OCI-LY1 (cell line): ENCODE data around the gene XRCC1.

Experiments used
- H2AFZ ChIP-seq: fragments of 200-600 bp; sonication (generic), shearing (Covaris generic); 2 replicates; pipeline ENCODE4 v1.6.0; 2014; ENCODE audit warnings: antibody characterized with exemption, mild to moderate bottlenecking, low read length
- H3F3A ChIP-seq: fragments of 200-600 bp; sonication (generic), shearing (Covaris generic); 2 replicates; pipeline ENCODE4 v1.6.0; 2014; ENCODE audit warnings: mild to moderate bottlenecking, antibody characterized with exemption, low read length, moderate library complexity; ENCODE audit not compliant: insufficient read depth
- H3K27ac ChIP-seq: fragments of 200-600 bp; sonication (generic); 2 replicates; pipeline ENCODE4 v1.5.1; 2014; ENCODE audit warnings: low read length, mixed run types, mild to moderate bottlenecking, low read depth; ENCODE audit not compliant: poor library complexity, severe bottlenecking
- H3K27me3 ChIP-seq: fragments of 200-600 bp; sonication (generic); 2 replicates; pipeline ENCODE4 v1.6.0; 2014; ENCODE audit warnings: antibody characterized with exemption, mild to moderate bottlenecking, low read length, moderate library complexity; ENCODE audit not compliant: insufficient read depth
- H3K36me3 ChIP-seq: fragments of 200-600 bp; sonication (generic); 2 replicates; pipeline ENCODE4 v1.6.1; 2014; ENCODE audit warnings: mild to moderate bottlenecking, antibody characterized with exemption, low read length, moderate library complexity, mixed read lengths; ENCODE audit not compliant: insufficient read depth
- H3K4me1 ChIP-seq: fragments of 200-600 bp; sonication (generic); 2 replicates; pipeline ENCODE4 v1.5.1; 2014; ENCODE audit warnings: mild to moderate bottlenecking, low read length, moderate library complexity; ENCODE audit not compliant: insufficient read depth, severe bottlenecking
- H3K4me2 ChIP-seq: fragments of 200-600 bp; sonication (generic), shearing (Covaris generic); 2 replicates; pipeline ENCODE4 v1.6.1; 2014; ENCODE audit warnings: low read length
- H3K4me3 ChIP-seq: fragments of 200-600 bp; sonication (generic); 2 replicates; pipeline ENCODE4 v1.5.1; 2014; ENCODE audit warnings: low read length, low read depth, mild to moderate bottlenecking, mixed read lengths; ENCODE audit not compliant: poor library complexity, severe bottlenecking
- H3K79me2 ChIP-seq: fragments of 200-600 bp; shearing (Covaris generic); 2 replicates; pipeline ENCODE4 v1.6.1; 2016; ENCODE audit warnings: mixed run types, low read length, mixed read lengths; ENCODE audit not compliant: insufficient read depth
- H3K9ac ChIP-seq: fragments of 200-600 bp; sonication (generic), shearing (Covaris generic); 2 replicates; pipeline ENCODE4 v1.6.1; 2014; ENCODE audit warnings: mild to moderate bottlenecking, low read length, mixed read lengths
- H3K9me2 ChIP-seq: fragments of 200-600 bp; sonication (generic), shearing (Covaris generic); 2 replicates; pipeline ENCODE4 v1.6.1; 2014; ENCODE audit warnings: low read depth, mild to moderate bottlenecking, low read length, mixed read lengths
- H3K9me3 ChIP-seq: fragments of 200-600 bp; shearing (Covaris generic); 2 replicates; pipeline ENCODE4 v1.6.1; 2014; ENCODE audit warnings: low read length, mixed read lengths
- H4K20me1 ChIP-seq: fragments of 200-600 bp; sonication (generic), shearing (Covaris generic); 2 replicates; pipeline ENCODE4 v1.6.0; 2016; ENCODE audit warnings: mild to moderate bottlenecking, low read length; ENCODE audit not compliant: insufficient read depth
- EZH2 ChIP-seq: fragments of 200-600 bp; sonication (generic), shearing (Covaris generic); IDR thresholded peaks from 2 replicates; pipeline ENCODE4 v1.8.0; 2017; ENCODE audit warnings: borderline replicate concordance, mixed run types, mild to moderate bottlenecking, antibody characterized with exemption, low read length, moderate library complexity, mixed read lengths
- TF ChIP-seq, protein P1 (sequence below): fragments of 200-600 bp; sonication (generic), shearing (Covaris generic); IDR thresholded peaks from 2 replicates; pipeline ENCODE4 v1.5.1; 2017; ENCODE audit warnings: mild to moderate bottlenecking, antibody characterized with exemption, low read length, moderate library complexity, mixed read lengths

The XRCC1 gene

DNA sequence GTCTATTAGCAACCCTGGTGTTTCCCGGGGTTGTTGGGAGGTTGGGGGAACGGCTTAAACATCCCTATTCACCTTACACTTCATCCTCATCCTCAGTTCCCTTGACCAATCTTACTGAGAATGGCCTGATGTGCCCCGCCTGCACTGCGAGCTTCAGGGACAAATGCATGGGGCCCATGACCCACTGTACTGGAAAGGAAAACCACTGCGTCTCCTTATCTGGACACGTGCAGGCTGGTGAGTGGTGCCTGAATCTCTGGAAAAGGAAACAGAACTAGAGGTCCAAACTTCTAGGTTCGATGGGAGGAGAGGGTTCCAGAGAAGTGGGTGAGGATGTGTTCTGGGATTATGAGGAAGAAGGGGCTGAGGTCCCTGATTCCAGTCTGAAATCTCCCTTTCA is 6.1 kb upstream of the XRCC1 start:
- no peaks in the 10 kb centered on the region for H3K9me3 ChIP-seq
- H3K27ac ChIP-seq: no peak overlapping the region
- H3K79me2 ChIP-seq: no peaks in the 10 kb centered on the region
- no peaks in the 10 kb centered on the region for H3K36me3 ChIP-seq
- no peak overlapping the region for H3K4me3 ChIP-seq
- H3K9ac ChIP-seq: no peak overlapping the region
- H3K9me2 ChIP-seq: no peaks in the 10 kb centered on the region
- H2AFZ ChIP-seq: no peak overlapping the region
- H3K4me1 ChIP-seq: peaks cover 15% of the 10 kb centered on the region
- H3F3A ChIP-seq: no peaks in the 10 kb centered on the region
- no peak overlapping the region for H3K4me2 ChIP-seq
- no peaks in the 10 kb centered on the region for H4K20me1 ChIP-seq
- TF ChIP-seq, protein P1, sequence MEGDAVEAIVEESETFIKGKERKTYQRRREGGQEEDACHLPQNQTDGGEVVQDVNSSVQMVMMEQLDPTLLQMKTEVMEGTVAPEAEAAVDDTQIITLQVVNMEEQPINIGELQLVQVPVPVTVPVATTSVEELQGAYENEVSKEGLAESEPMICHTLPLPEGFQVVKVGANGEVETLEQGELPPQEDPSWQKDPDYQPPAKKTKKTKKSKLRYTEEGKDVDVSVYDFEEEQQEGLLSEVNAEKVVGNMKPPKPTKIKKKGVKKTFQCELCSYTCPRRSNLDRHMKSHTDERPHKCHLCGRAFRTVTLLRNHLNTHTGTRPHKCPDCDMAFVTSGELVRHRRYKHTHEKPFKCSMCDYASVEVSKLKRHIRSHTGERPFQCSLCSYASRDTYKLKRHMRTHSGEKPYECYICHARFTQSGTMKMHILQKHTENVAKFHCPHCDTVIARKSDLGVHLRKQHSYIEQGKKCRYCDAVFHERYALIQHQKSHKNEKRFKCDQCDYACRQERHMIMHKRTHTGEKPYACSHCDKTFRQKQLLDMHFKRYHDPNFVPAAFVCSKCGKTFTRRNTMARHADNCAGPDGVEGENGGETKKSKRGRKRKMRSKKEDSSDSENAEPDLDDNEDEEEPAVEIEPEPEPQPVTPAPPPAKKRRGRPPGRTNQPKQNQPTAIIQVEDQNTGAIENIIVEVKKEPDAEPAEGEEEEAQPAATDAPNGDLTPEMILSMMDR: no peak
- TF ChIP-seq EZH2: no peak
- no peaks in the 10 kb centered on the region for H3K27me3 ChIP-seq

GRCh38 chr19:43578787-43579186 is 3.5 kb upstream of the XRCC1 start:
- Histone ChIP-seq H3K4me2 (no peak overlapping the region), H3K36me3 (peaks cover under 1% of the 10 kb centered on the region; the same call in 1 of the 2 replicates), H3K9me3 (no peaks in the 10 kb centered on the region), H3K9ac (no peak overlapping the region), H3K4me3 (no peak overlapping the region), H3K9me2 (no peaks in the 10 kb centered on the region), H3K27me3 (no peaks in the 10 kb centered on the region), H3K79me2 (0 out of 2 replicates have a peak, but pooled peaks cover 3% of the 10 kb centered on the region), H3K27ac (no peak overlapping the region), H3F3A (no peaks in the 10 kb centered on the region), H2AFZ (no peak overlapping the region), H4K20me1 (no peaks in the 10 kb centered on the region), H3K4me1 (peaks cover 25% of the 10 kb centered on the region)
- TF ChIP-seq, protein P1: no peak
- TF ChIP-seq EZH2: no peak

- Histone ChIP-seq H3K27ac (no peak overlapping the region), H2AFZ (peak overlapping the region; percentile 84; the same call in 1 of the 2 replicates), H3K9me3 (no peaks in the 10 kb centered on the region), H4K20me1 (no peaks in the 10 kb centered on the region), H3K79me2 (0 out of 2 replicates have a peak, but pooled peaks cover 3% of the 10 kb centered on the region), H3F3A (no peaks in the 10 kb centered on the region), H3K4me1 (peaks cover 18% of the 10 kb centered on the region), H3K36me3 (peaks cover 16% of the 10 kb centered on the region; the same call in 1 of the 2 replicates), H3K9me2 (no peaks in the 10 kb centered on the region), H3K27me3 (no peaks in the 10 kb centered on the region), H3K4me2 (peak overlapping the region; percentile 96), H3K9ac (peak overlapping the region; percentile 99), H3K4me3 (peak overlapping the region; percentile 97)
- TF ChIP-seq, protein P1: no peak
- TF ChIP-seq EZH2: no peak
These were observed 890 bp upstream of the XRCC1 start for GRCh38 chr19:43575955-43576878.
